HepG2 (cell line): ENCODE measurements around the gene ADAM19. TPM values are rescaled to one million over a fixed set of nuclear protein-coding genes. Genes with fewer than 3 reads are reported as not detected.

Experiments
- ATAC-seq: fragments of 200-7000 bp; cut with Tn5 transposase; 3 replicates; pipeline ENCODE4 v1.9.1; 2020; ENCODE audit warnings: mild to moderate bottlenecking, moderate library complexity
- BruUV-seq: library from RNA; stranded (reverse); fragments of 400-500 nt; replicated peaks from 2 replicates; lab custom pipeline; 2021; lab: Mats Ljungman, UMichigan
- CTCF ChIA-PET: fragments of 300-600 bp; formaldehyde crosslinking; extraction: SDS; loops from one replicate; lab custom pipeline; 2021; ENCODE audit warnings: low total read pairs, inconsistent platforms, low intra/inter-chr PET ratio; lab: Yijun Ruan, JAX
- POLR2A ChIA-PET: fragments of 350-600 bp; sonication (Branson Sonifier 250); formaldehyde crosslinking; loops from one replicate; lab custom pipeline; 2020; ENCODE audit warnings: antibody characterized with exemption, inconsistent platforms; lab: Yijun Ruan, JAX
- DNase-seq: peaks from one replicate; pipeline ENCODE4 v3.0.0-alpha.2; 2015; ENCODE audit warnings: low spot score
- FAIRE-seq: peaks from 3 replicates; lab custom pipeline; 2011; peaks lifted over from hg19 to GRCh38; lab: Jason Lieb, UNC
- H2AFZ ChIP-seq: one replicate; pipeline ENCODE4 v1.6.1; 2011; ENCODE audit warnings: low read length, inconsistent platforms
- H3K27ac ChIP-seq: fragments of 300-600 bp; 3 replicates; pipeline ENCODE4 v1.8.0; 2011; ENCODE audit warnings: mixed run types, mild to moderate bottlenecking, mixed read lengths, low read length, inconsistent platforms; ENCODE audit not compliant: insufficient read depth; ENCODE audit errors: extremely low read length
- H3K27me3 ChIP-seq, 2 experiments: fragments of 200-600 bp in 1 of 2; 2 replicates in 1 of 2; 3 replicates in 1 of 2; pipeline versions ENCODE4 v1.6.0 to v1.8.0; 2011; ENCODE audit warnings: low read length in 2 of 2, mild to moderate bottlenecking in 2 of 2, moderate library complexity in 2 of 2, inconsistent platforms in 1 of 2; ENCODE audit not compliant: insufficient read depth in 2 of 2, control insufficient read depth in 1 of 2
- H3K36me3 ChIP-seq, 2 experiments: fragments of 200-600 bp in 1 of 2; replicated peaks in 1 of 2; 2 replicates in 1 of 2; 3 replicates in 1 of 2; pipeline versions ENCODE4 v1.5.1 to v1.8.0; 2011; ENCODE audit warnings: low read length in 2 of 2, inconsistent platforms in 1 of 2; ENCODE audit not compliant: insufficient read depth in 2 of 2, control insufficient read depth in 1 of 2
- H3K4me1 ChIP-seq: 2 replicates; pipeline ENCODE4 v1.5.1; 2012; ENCODE audit warnings: low read length, inconsistent platforms; ENCODE audit not compliant: insufficient read depth
- H3K4me2 ChIP-seq: 2 replicates; pipeline ENCODE4 v1.6.0; 2011; ENCODE audit warnings: low read depth, low read length, inconsistent platforms
- H3K4me3 ChIP-seq, 3 experiments: fragments of 200-600 bp in 1 of 3; sonication (generic), shearing (Covaris generic) in 1 of 3; replicated peaks in 1 of 3; 2 replicates each; pipeline ENCODE4 v1.5.1; 2011 to 2016; ENCODE audit warnings: low read length in 3 of 3, inconsistent platforms in 2 of 3, low read depth in 2 of 3, mild to moderate bottlenecking in 2 of 3, control low read depth in 1 of 3, mixed read lengths in 1 of 3; ENCODE audit not compliant: insufficient read depth in 1 of 3
- H3K79me2 ChIP-seq: one replicate; pipeline ENCODE4 v1.6.1; 2011; ENCODE audit warnings: low read length, inconsistent platforms; ENCODE audit not compliant: insufficient read depth
- H3K9ac ChIP-seq: 2 replicates; pipeline ENCODE4 v1.6.0; 2011; ENCODE audit warnings: mild to moderate bottlenecking, low read depth, low read length, inconsistent platforms; ENCODE audit not compliant: insufficient read depth
- H3K9me3 ChIP-seq: 2 replicates; pipeline ENCODE4 v1.5.1; 2012; ENCODE audit warnings: mild to moderate bottlenecking, low read length
- H4K20me1 ChIP-seq: 2 replicates; pipeline ENCODE4 v1.6.0; 2011; ENCODE audit warnings: inconsistent platforms, mild to moderate bottlenecking, low read length, moderate library complexity; ENCODE audit not compliant: insufficient read depth
- KDM3A ChIP-seq: IDR thresholded peaks from 2 replicates; pipeline ENCODE4 v1.6.1; 2018; ENCODE audit warnings: low read depth, missing compliant biosample characterization
- NPAS2 ChIP-seq: sonication (generic); formaldehyde crosslinking; IDR thresholded peaks from 2 replicates; pipeline ENCODE4 v1.8.0; 2022; ENCODE audit warnings: mild to moderate bottlenecking, missing genetic modification reagents, borderline replicate concordance
- NR3C1 ChIP-seq: sonication (generic); formaldehyde crosslinking; IDR thresholded peaks from 2 replicates; pipeline ENCODE4 v1.4.0; 2020; ENCODE audit warnings: missing genetic modification reagents
- PLRG1 ChIP-seq: fragments of 450-650 bp; conservative IDR thresholded peaks from 2 replicates; pipeline ENCODE4 v1.6.1; 2016
- REXO4 ChIP-seq: sonication (generic); formaldehyde crosslinking; IDR thresholded peaks from 2 replicates; pipeline ENCODE4 v1.8.0; 2022; ENCODE audit warnings: missing genetic modification reagents, mild to moderate bottlenecking, borderline replicate concordance
- SATB2 ChIP-seq: sonication (generic); formaldehyde crosslinking; IDR thresholded peaks from 2 replicates; pipeline ENCODE4 v1.5.0; 2020; ENCODE audit warnings: missing genetic modification reagents
- TEAD3 ChIP-seq: optimal IDR thresholded peaks from 2 replicates; pipeline ENCODE3; 2016; ENCODE audit warnings: borderline replicate concordance
- ZFP1 ChIP-seq: IDR thresholded peaks from 2 replicates; pipeline ENCODE4 v1.6.1; 2016
- ZNF143 ChIP-seq: sonication (generic); formaldehyde crosslinking; IDR thresholded peaks from 2 replicates; pipeline ENCODE4 v1.4.0; 2020; ENCODE audit warnings: missing genetic modification reagents
- ZNF264 ChIP-seq: sonication (generic); formaldehyde crosslinking; IDR thresholded peaks from 2 replicates; pipeline ENCODE4 v1.4.0; 2020; ENCODE audit warnings: missing genetic modification reagents
- ZSCAN21 ChIP-seq: sonication (generic); formaldehyde crosslinking; IDR thresholded peaks from 2 replicates; pipeline ENCODE4 v1.8.0; 2022; ENCODE audit warnings: mild to moderate bottlenecking, missing genetic modification reagents, moderate library complexity, borderline replicate concordance
- in situ Hi-C: cut with HindIII; loops from 2 replicates; pipeline ENCODE4 v1.10.0; 2017; ENCODE audit warnings: low pct_unique_long_range_greater_than_20kb; ENCODE audit not compliant: extremely low pct_ligation_motif_present
- intact Hi-C: fragments of 100-400 bp; cut with micrococcal nuclease; formaldehyde crosslinking; loops from one replicate; pipeline ENCODE4 v1.10.0; 2022; ENCODE audit not compliant: unreplicated experiment
- polyA plus RNA-seq, 8 experiments: library from polyadenylated mRNA; depleted of rRNA in 3 of 8; stranded (reverse) in 7 of 8; unstranded in 1 of 8; fragments of >200 nt; fragmentation: Illumina TruSeq in 4 of 8; extraction: Trizol in 4 of 8; gene quantifications; 2 replicates each; pipeline versions ENCODE4 v1.2.1 to v1.2.3, GENCODE V29; 2011 to 2016; ENCODE audit warnings: low read depth in 4 of 8, missing spikeins in 1 of 8, mixed read lengths in 1 of 8; ENCODE audit not compliant: insufficient read depth in 1 of 8
- total RNA-seq, 5 experiments: library from RNA; depleted of rRNA; stranded (reverse); fragments of >200 nt; fragmentation: Illumina TruSeq; extraction: Trizol; gene quantifications; 2 replicates each; pipeline ENCODE4 v1.2.3, GENCODE V29; 2016; ENCODE audit warnings: low read depth in 1 of 5
- TF ChIP-seq, protein P1 (sequence below): sonication (generic); formaldehyde crosslinking; IDR thresholded peaks from 2 replicates; pipeline ENCODE4 v1.4.0; 2020; ENCODE audit warnings: missing genetic modification reagents
- TF ChIP-seq, protein P2 (sequence below): sonication (generic); formaldehyde crosslinking; conservative IDR thresholded peaks from 2 replicates; pipeline ENCODE4 v1.8.0; 2022; ENCODE audit warnings: mild to moderate bottlenecking, moderate library complexity, missing genetic modification reagents
- TF ChIP-seq, protein P3 (sequence below): IDR thresholded peaks from 2 replicates; pipeline ENCODE4 v1.6.1; 2018; ENCODE audit warnings: missing genetic modification reagents, mild to moderate bottlenecking, missing compliant biosample characterization
- TF ChIP-seq, protein P4 (sequence below): sonication (generic); formaldehyde crosslinking; IDR thresholded peaks from 2 replicates; pipeline ENCODE4 v1.5.1; 2020; ENCODE audit warnings: mild to moderate bottlenecking, moderate library complexity, missing genetic modification reagents
- TF ChIP-seq, protein P5 (sequence below): sonication (generic); formaldehyde crosslinking; IDR thresholded peaks from 2 replicates; pipeline ENCODE4 v1.4.0; 2020; ENCODE audit warnings: missing genetic modification reagents; ENCODE audit errors: not compliant biosample characterization

The ADAM19 gene
- total and polyA plus RNA-seq, 2 of the 13 experiments (the other 11 are each of a cell fraction or from before 2014, with no cell fraction given) = 0.38 to 0.74 TPM

DNA sequence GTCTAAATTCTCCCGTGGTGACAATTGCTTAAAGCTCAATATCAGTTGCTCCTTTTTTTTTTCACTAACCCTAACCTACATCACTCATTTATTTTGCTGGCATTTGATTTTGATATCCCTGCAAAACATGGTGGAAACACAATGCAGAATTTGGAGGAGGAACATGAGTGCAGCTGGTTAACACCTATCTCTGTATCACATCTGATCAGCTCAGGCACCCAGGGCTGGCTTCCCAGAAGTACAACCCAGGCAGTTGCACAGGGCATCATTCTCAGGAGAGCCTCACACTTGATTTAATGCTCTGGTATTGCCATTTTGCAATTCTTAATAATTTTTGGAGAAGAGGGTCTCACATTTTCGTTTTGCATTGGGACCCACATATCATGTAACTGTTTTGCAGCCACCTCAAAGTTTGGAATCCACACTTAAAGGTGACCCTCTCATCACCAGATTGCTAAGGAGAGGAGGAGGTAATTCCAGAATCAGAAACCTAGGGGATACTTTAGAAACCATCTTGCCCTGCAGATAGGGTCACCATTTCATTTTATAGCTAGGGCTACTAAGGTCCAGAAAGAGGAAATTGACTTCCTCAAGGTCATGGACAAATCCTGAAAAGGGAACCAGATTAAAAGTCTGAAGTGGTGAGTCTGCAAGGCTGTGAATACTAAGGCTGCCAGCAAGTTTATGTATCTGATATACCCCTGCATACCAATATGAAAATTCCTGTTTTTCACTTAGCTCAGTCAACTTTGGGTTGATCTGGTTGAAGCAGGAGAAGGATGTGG, 19.3 kb upstream of the ADAM19 start (continued):
- TF ChIP-seq, protein P1, sequence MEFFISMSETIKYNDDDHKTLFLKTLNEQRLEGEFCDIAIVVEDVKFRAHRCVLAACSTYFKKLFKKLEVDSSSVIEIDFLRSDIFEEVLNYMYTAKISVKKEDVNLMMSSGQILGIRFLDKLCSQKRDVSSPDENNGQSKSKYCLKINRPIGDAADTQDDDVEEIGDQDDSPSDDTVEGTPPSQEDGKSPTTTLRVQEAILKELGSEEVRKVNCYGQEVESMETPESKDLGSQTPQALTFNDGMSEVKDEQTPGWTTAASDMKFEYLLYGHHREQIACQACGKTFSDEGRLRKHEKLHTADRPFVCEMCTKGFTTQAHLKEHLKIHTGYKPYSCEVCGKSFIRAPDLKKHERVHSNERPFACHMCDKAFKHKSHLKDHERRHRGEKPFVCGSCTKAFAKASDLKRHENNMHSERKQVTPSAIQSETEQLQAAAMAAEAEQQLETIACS (CRISPR knock-in tag) = no peak
- no peak for TF ChIP-seq SATB2 (CRISPR knock-in tag)
- no peak for TF ChIP-seq ZSCAN21 (CRISPR knock-in tag)
- TF ChIP-seq PLRG1 = no peak
- no peak for TF ChIP-seq REXO4
- TF ChIP-seq TEAD3 (CRISPR knock-in tag) = no peak
- no peak for TF ChIP-seq KDM3A (CRISPR knock-in tag)

DNA sequence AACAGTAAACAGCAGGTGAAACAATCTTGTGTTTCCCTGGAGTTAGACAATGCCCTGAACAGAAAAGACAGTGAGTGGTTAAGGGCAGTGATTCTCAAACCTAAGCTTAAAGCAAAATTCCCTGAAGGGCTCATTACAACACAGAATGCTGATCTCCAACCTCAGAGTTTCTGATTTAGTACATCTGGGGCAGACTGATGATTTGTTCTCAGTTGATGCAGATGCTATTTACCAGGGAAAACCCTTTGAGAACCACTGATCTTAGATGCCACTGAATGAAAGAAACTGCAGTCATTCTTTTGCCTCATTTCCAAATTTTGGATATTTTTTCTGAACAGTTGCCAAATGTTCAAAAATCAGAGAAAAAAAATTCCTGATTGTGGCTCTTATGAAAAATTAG, 18.7 kb upstream of the ADAM19 start:
- DNase-seq (no peak), ATAC-seq (no peak), FAIRE-seq (no peak)
- no peak overlapping the region for H3K9ac ChIP-seq
- BruUV-seq = no TSS peak
- no peaks in the 10 kb centered on the region for H3K36me3 ChIP-seq
- H2AFZ ChIP-seq = no peak overlapping the region
- H3K4me3 ChIP-seq = no peak overlapping the region
- H3K4me2 ChIP-seq = no peak overlapping the region
- ChIA-PET CTCF (no interaction called here), POLR2A (no interaction called here)
- no peaks in the 10 kb centered on the region for H4K20me1 ChIP-seq
- in situ Hi-C loops (no loop called here), intact Hi-C loops (no loop called here)
- H3K27me3 ChIP-seq = 0 out of 5 replicates have a peak, but pooled peaks cover 0 to 6% of the 10 kb centered on the region in 2 experiments
- H3K9me3 ChIP-seq = no peaks in the 10 kb centered on the region
- H3K79me2 ChIP-seq = no peaks in the 10 kb centered on the region
- no peaks in the 10 kb centered on the region for H3K4me1 ChIP-seq
- H3K27ac ChIP-seq = no peak overlapping the region
- TF ChIP-seq, protein P2, sequence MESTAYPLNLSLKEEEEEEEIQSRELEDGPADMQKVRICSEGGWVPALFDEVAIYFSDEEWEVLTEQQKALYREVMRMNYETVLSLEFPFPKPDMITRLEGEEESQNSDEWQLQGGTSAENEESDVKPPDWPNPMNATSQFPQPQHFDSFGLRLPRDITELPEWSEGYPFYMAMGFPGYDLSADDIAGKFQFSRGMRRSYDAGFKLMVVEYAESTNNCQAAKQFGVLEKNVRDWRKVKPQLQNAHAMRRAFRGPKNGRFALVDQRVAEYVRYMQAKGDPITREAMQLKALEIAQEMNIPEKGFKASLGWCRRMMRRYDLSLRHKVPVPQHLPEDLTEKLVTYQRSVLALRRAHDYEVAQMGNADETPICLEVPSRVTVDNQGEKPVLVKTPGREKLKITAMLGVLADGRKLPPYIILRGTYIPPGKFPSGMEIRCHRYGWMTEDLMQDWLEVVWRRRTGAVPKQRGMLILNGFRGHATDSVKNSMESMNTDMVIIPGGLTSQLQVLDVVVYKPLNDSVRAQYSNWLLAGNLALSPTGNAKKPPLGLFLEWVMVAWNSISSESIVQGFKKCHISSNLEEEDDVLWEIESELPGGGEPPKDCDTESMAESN (CRISPR knock-in tag) = no peak
- TF ChIP-seq, protein P3, sequence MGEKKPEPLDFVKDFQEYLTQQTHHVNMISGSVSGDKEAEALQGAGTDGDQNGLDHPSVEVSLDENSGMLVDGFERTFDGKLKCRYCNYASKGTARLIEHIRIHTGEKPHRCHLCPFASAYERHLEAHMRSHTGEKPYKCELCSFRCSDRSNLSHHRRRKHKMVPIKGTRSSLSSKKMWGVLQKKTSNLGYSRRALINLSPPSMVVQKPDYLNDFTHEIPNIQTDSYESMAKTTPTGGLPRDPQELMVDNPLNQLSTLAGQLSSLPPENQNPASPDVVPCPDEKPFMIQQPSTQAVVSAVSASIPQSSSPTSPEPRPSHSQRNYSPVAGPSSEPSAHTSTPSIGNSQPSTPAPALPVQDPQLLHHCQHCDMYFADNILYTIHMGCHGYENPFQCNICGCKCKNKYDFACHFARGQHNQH (CRISPR knock-in tag) = no peak
- TF ChIP-seq, protein P4, sequence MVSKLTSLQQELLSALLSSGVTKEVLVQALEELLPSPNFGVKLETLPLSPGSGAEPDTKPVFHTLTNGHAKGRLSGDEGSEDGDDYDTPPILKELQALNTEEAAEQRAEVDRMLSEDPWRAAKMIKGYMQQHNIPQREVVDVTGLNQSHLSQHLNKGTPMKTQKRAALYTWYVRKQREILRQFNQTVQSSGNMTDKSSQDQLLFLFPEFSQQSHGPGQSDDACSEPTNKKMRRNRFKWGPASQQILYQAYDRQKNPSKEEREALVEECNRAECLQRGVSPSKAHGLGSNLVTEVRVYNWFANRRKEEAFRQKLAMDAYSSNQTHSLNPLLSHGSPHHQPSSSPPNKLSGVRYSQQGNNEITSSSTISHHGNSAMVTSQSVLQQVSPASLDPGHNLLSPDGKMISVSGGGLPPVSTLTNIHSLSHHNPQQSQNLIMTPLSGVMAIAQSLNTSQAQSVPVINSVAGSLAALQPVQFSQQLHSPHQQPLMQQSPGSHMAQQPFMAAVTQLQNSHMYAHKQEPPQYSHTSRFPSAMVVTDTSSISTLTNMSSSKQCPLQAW = no peak
- TF ChIP-seq ZNF143 (CRISPR knock-in tag) (no peak), NR3C1 (no peak), ZFP1 (CRISPR knock-in tag) (no peak), NPAS2 (CRISPR knock-in tag) (no peak), ZNF264 (CRISPR knock-in tag) (no peak)
- TF ChIP-seq, protein P5, sequence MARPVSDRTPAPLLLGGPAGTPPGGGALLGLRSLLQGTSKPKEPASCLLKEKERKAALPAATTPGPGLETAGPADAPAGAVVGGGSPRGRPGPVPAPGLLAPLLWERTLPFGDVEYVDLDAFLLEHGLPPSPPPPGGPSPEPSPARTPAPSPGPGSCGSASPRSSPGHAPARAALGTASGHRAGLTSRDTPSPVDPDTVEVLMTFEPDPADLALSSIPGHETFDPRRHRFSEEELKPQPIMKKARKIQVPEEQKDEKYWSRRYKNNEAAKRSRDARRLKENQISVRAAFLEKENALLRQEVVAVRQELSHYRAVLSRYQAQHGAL (CRISPR knock-in tag) = no peak
